ENCODE data around the gene RAB11B. TPM values are rescaled to one million over a fixed set of nuclear protein-coding genes. Genes with fewer than 3 reads are reported as not detected.

The RAB11B gene
- total and polyA plus RNA-seq, 2 of the 13 experiments (the other 11 are each of a cell fraction or from before 2014, with no cell fraction given), result 6.0 to 28.4 TPM

DNA sequence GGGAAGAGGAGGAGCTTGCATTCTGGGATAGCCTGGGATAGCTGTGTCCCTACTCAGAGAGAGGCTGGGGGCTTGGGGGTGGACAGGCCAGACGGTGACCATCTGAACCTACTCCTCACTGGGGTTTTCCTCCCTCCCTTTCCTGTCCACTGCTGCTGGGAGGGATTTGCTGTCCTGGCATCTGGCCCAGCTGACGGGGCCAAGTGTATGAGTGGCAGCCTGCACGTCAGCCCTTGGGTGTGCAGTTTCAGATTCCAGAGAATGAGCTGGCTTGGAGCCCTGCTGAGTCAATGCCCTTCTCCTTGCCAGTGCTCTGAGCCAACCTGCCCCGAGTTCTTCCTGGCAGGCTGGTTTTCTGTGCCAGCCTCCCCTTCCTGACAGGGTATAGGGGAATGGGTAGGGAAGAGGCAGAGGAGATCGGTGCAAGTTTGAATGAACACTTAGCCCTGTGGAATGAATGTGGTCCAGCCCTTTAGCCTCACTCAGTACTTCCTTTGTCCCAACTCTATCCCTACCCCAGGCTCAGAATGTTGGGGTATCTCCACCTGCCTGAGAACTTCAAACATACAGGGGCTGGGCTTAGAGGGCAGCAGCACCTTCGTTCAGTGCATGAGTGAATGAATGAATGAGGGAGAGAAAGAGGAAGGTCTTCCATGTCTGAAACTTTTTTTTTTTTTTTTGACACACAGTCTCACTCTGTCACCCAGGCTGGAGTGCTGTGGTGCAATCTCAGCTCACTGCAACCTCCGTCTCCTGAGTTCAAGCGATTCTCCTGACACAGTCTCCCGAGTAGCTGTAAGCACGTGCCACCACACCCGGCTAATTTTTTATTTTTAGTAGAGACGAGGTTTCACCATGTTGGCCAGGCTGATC, 28.0 kb upstream of the RAB11B start (continued):
- TF ChIP-seq ARID4A (CRISPR knock-in tag; IDR thresholded peaks at IDR 0.05; ENCODE audit: borderline replicate concordance) (peak; percentile 46; the same call in 1 of the 2 replicates), PCBP2 (optimal IDR thresholded peaks at IDR 0.05; ENCODE audit: low read depth, low read length, poor library complexity, severe bottlenecking) (no peak), ZNF382 (CRISPR knock-in tag; IDR thresholded peaks at IDR 0.05; ENCODE audit: borderline replicate concordance) (no peak), ZNF18 (CRISPR knock-in tag; IDR thresholded peaks at IDR 0.05; ENCODE audit: insufficient replicate concordance) (no peak), NCOA5 (CRISPR knock-in tag; IDR thresholded peaks at IDR 0.05) (no peak), ZNF337 (CRISPR knock-in tag; IDR thresholded peaks at IDR 0.05; ENCODE audit: borderline replicate concordance, low read depth) (no peak), ZFP90 (CRISPR knock-in tag; IDR thresholded peaks at IDR 0.05; ENCODE audit: borderline replicate concordance) (peak; percentile 34; the same call in 1 of the 2 replicates), HNRNPUL1 (IDR thresholded peaks at IDR 0.05; ENCODE audit: low read depth, low read length) (no peak), ZNF326 (CRISPR knock-in tag; IDR thresholded peaks at IDR 0.05; ENCODE audit: borderline replicate concordance) (no peak), KMT2A (CRISPR knock-in tag; IDR thresholded peaks at IDR 0.05) (no peak), ZNF225 (CRISPR knock-in tag; IDR thresholded peaks at IDR 0.05) (no peak), RFX5 (IDR thresholded peaks at IDR 0.05; ENCODE audit: low read depth, low read length) (peak; percentile 51; the same call in 1 of the 2 replicates), ZNF253 (CRISPR knock-in tag; IDR thresholded peaks at IDR 0.05; ENCODE audit: borderline replicate concordance) (no peak), POGZ (CRISPR knock-in tag; IDR thresholded peaks at IDR 0.05) (no peak), SMAD3 (CRISPR knock-in tag; IDR thresholded peaks at IDR 0.05) (no peak)
- TF ChIP-seq, protein P1, sequence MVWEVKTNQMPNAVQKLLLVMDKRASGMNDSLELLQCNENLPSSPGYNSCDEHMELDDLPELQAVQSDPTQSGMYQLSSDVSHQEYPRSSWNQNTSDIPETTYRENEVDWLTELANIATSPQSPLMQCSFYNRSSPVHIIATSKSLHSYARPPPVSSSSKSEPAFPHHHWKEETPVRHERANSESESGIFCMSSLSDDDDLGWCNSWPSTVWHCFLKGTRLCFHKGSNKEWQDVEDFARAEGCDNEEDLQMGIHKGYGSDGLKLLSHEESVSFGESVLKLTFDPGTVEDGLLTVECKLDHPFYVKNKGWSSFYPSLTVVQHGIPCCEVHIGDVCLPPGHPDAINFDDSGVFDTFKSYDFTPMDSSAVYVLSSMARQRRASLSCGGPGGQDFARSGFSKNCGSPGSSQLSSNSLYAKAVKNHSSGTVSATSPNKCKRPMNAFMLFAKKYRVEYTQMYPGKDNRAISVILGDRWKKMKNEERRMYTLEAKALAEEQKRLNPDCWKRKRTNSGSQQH (CRISPR knock-in tag; IDR thresholded peaks at IDR 0.05; ENCODE audit: low read depth), result no peak
- TF ChIP-seq, protein P2, sequence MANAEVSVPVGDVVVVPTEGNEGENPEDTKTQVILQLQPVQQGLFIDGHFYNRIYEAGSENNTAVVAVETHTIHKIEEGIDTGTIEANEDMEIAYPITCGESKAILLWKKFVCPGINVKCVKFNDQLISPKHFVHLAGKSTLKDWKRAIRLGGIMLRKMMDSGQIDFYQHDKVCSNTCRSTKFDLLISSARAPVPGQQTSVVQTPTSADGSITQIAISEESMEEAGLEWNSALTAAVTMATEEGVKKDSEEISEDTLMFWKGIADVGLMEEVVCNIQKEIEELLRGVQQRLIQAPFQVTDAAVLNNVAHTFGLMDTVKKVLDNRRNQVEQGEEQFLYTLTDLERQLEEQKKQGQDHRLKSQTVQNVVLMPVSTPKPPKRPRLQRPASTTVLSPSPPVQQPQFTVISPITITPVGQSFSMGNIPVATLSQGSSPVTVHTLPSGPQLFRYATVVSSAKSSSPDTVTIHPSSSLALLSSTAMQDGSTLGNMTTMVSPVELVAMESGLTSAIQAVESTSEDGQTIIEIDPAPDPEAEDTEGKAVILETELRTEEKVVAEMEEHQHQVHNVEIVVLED (CRISPR knock-in tag; IDR thresholded peaks at IDR 0.05; ENCODE audit: borderline replicate concordance), result no peak; the same call in 1 of the 2 replicates
